HG03521 (cell line): ENCODE data around the gene MAGEF1.

Source experiments
- ATAC-seq: cut with Tn5 transposase; IDR thresholded peaks from one replicate; pipeline ENCODE4 v1.9.1; 2021; ENCODE audit warnings: mild to moderate bottlenecking, moderate library complexity; ENCODE audit not compliant: unreplicated experiment

The MAGEF1 gene

GRCh38 chr3:184725176-184725719 lies 13.4 kb upstream of the MAGEF1 start:
- no peak for ATAC-seq

- no peak for ATAC-seq
Measured at GRCh38 chr3:184724699-184725098, 12.8 kb upstream of the MAGEF1 start.

DNA sequence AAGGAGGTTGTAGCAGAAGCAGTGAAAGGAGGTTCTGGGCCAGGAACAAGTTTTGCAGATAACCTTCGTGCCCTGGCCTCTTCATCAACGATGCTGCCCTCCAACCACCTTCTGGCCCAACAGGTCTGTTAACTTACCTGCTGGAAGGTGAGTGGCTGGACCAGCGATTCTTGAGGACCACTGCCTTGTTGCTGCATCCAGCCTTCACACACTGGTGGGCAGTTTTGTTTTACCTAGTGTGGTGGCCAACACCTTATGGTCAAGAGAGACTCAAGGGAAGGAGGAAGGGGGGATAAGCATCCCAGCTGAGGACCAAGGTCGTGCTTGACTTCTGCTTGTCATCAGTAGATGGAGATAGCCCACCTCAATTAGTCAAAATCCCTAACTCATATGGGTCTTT lies 7.8 kb upstream of the MAGEF1 start:
- no peak for ATAC-seq

GRCh38 chr3:184718431-184718830 lies 6.6 kb upstream of the MAGEF1 start:
- no peak for ATAC-seq

DNA sequence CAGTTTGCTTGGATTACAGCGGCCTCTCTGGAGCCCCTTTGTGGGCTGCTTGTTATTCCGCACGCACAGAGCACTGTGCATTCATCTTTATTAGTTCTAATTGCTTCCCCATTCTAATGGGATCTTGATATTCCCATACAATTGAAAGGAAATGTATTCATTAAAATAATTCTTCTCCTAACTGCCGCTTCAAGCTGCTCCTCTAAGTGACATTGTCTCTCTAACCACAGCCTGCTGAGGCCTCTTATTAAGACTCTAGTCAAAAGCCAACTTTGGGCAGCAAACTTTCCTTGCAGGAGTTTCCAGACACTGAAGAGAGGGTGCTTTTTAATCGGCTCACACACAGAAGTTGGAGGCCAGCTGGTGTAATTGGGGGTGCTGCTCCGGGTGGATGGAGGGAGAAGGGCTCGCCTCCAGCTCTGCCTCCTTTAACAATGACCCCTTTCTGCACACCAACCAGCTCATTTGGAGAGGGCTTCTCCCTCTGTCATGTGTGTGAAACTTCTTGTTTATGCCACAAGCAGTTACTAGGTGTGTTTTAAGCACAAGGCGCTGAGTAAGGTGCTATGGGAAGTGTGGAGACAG lies 5.6 kb upstream of the MAGEF1 start:
- no peak for ATAC-seq

DNA sequence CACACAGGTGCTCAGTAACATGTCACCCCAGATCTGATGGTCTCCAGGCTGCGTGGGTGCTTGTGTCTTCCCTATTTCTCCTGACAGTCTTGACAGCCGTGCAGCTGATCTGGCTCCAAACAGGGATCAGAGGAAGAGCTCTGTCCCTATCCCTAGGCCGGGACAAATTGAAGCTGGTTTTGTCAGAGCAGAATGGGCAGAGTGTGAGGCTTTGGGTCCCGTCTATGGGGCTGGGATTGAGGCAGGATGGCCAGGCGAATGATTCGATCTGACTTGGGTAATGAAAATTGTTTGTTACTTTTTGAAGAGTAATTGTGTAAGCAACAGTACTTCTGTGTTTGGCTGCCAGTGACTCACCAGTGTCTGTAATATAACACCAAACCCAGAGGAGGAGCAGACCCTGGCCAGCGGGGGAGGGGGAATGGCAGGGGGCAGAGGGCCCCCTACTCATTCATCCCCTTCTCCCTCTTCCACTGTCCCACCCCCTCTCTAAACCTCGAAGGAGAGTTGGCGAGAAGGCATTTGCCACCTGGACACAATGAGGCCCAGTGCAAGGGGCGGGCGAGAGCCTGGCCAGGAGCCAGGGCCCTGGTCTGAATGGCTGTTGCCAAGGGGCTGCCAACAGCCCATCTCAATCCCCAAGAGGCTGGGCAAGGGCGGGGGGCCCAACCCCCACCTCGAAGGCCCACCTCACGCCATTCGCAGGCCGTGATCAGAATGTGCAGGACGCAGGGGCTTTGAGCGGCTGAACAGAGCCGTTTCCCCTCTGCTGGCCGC lies 4.9 kb upstream of the MAGEF1 start:
- ATAC-seq = no peak

- ATAC-seq = no peak
Measured at GRCh38 chr3:184715943-184716621, 4.2 kb upstream of the MAGEF1 start.

- ATAC-seq = no peak
Measured at GRCh38 chr3:184713521-184713920, 1.7 kb upstream of the MAGEF1 start.

DNA sequence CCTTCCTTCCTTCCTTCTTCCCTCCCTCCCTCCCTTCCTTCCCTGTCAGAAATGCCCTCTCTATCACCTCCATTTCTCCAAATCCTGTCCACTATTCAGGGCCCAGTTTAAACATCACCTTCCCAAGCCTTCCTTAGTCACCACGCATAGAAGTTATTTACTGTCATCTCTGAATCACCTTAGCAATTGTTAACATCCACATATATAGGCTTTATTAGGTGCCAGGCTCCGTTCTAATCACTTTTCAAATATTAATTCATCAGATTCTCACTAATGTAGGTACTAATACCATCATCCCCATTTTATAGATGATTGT lies 1.1 kb upstream of the MAGEF1 start:
- no peak for ATAC-seq

DNA sequence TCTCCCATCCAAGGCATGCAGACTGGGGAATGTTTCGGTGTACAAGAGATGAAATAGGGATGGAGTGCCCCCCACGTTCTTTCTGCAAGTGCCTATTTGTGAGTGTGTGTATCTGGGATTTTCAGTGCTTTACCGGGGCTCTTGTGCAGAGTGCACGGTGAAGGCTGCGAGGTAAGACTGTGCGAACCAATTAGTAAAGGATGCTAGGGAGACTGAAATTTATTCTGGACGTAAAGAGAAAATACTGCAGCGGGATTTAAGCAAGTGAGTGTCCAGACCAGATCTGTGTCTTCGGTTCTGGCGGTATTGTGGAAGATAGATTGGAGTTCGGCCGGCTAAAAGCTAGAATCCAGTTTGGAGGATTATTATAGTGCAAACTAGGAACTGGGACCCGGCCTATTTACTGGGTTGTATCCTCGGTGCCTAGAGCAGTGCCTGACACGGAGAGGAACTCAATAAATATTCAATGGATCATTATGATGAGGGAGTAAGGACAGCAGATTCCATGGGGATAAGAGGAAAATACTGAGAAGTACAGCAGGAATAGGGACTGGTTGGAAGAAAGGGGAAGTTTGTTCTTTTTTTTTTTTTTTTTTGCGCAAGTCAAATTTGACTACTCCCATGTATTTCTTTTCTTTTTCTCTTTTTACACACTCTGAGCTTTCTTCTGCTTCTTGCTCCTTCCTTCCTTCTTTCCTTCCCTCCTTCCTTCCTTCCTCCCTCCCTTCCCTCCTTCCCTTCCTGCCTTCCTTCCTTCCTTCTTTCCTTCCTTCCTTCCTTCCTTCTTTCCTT lies 580 bp upstream of the MAGEF1 start:
- ATAC-seq = peak; percentile 20

DNA sequence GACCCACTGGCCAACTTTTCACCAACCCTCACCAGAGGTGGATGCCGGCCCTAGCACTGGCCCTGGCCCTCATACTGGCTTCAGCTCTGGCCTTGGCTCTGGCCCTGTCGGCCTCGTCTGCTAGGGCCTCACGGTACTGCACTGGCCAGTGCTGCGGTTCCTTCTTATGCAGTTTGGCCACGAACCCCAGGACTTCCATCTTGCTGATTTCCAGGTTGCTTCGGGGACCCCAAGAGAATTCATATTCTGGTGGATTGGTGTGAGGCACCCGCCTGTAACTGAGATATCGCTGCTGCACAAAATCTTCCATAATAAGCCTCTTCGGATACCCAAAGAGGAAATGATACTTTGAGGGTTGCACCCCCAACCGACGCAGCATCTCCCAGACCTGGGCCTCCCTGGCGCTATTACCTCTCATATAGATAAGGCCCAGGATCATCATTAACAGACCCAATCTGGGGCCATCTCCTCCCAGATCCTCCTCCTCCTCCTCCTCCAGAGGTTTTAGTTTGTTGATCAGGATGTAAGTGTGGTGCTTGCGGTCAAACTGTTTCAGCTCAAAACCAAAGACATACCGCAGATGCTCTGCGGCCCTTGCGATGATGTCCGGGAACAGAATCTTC lies 883 bp downstream of the MAGEF1 start:
- no peak for ATAC-seq

GRCh38 chr3:184703657-184704056 lies 8.2 kb downstream of the MAGEF1 start:
- no peak for ATAC-seq

DNA sequence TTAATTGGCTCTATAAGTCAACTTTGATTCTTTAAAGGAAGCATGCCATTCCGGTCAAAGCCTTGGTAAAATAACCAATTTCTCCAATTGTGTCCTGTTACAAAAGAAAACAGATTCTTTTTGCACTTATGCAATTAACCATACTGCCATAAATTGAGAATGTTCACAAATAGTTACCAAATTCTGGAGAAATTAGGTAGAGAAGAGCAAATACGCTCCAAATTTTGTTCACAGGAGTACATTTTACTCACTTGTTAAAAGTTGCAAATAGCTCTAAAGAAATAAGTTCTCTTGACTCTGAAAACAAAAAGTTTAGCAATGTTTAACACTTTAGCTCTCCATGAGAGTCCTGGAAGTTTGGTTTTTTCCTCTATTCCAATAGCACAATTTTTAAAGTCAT lies 11.1 kb downstream of the MAGEF1 start:
- no peak for ATAC-seq

DNA sequence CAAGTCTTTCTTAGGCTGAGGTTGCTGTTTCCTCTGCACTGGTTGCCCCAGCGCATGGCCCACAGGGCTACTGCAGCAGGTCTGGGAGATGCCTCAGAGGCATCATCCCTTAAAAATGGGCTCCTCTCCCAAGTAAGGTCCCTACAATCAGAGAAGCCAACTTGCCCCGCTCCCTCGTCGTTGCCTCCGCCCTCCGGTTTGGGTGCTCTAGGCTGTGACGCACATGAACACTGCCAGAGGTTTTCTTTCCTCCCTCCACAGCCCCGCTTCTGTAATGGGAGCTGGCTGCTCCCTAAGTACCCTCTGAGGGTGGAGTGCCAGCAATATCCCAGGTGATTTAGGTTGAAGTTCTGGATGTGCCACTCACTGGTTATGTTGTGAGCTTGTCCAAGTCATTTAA lies 14.0 kb downstream of the MAGEF1 start:
- no peak for ATAC-seq

DNA sequence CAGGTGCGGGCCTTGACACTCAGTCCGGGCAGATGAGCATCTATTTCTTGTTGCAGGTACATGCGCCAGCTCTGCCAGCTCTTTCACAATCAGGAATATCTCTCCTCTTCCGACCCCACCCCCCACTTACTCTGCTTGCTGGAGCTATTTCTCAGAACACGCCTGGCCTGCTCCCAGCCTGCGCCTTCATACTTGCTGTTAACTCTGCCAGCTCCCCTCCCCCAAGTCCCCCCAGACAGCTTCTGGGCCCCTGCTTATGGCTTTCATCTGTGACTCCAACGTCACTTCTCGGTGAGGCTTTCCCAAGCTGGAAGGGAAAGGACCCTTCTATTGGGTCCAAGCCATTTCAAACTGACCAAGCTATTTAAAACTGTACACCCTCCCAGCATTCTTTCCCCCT lies 15.2 kb downstream of the MAGEF1 start:
- ATAC-seq = no peak

DNA sequence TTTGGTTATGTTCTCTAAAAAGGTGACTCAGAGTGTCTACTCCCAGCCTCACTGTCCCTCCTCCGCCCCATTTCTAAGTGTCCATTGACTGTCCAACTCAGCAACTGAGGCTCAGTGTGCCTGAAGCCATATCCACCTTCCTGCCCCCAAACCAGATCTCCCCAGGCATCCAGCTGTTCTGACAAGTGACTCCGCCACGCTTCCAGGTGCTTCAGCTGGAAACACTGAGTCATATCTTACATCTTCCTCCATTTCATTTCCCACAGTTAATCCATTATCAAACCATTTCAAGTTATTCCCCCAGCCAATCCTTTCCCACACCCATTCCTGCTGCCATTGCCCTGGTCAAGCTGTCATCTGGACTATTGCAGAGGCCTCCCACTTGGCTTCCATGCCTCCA lies 17.1 kb downstream of the MAGEF1 start:
- no peak for ATAC-seq

GRCh38 chr3:184694133-184694665 lies 17.7 kb downstream of the MAGEF1 start:
- no peak for ATAC-seq

DNA sequence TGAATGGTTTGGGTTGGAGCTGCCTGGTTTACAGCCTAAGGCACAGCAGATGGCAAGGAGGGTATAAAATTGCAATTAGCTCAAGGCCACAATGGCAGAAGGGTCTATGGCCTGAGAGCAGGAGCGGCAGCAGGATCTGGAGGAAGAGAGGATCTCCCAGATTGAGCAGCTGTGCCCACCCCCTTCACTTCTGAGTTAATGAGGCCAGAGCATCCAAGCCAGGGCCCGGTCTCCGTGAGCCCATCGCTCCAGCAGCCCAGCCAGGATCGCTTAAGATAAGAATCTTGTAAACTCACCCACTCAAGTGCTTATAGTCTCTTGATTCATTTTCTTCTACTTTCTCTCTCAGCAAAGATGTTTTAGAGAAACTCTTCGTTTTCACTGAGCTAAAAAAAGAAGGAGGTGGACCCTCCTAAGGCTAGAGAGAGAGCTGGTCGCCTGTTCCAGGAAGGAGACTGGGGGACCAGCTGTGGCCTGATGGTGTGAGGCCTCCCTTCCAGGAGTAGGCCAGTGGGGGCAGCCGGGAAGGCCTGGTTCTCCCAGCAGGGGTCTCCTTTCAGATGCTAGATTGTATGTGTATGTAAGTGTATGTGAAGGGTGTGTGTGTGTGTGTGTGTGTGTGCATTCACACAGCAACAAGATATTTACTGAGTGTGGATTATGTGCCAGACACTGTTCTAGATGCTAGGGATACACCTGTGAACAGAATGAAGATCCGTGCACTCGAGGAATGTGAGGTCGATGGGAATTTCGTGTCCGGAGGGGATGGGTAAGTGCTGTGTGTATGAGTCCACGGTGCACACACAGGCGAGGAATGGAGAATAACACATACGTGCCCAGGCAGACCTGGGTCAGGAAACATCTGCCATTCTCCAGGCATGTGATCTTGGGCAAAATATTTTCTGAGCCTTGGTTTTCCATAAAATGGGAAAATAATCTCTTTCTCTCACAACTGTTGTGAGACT lies 18.6 kb downstream of the MAGEF1 start:
- no peak for ATAC-seq

GRCh38 chr3:184691397-184692231 lies 20.2 kb downstream of the MAGEF1 start:
- ATAC-seq = no peak
